Upper lobe of left lung (tissue), 6 donors: ENCODE data around the gene FBXL7. TPM values are rescaled to one million over a fixed set of nuclear protein-coding genes. Genes with fewer than 3 reads are reported as not detected.

ENCODE experiments used
- ATAC-seq, 2 donors: fragments of 200-7000 bp; cut with Tn5 transposase; one replicate each; pipeline ENCODE4 v1.9.1; 2022; ENCODE audit warnings: mild to moderate bottlenecking in 2 of 2, moderate library complexity in 2 of 2; ENCODE audit not compliant: low FRiP score in 2 of 2
- DNase-seq, 2 donors: peaks; one replicate each; pipeline ENCODE4 v3.0.0-alpha.2; 2019 to 2020
- H3K27ac ChIP-seq, 4 donors: fragments of 200-600 bp; sonication (generic); one replicate each; pipeline ENCODE4 v1.5.1; 2016 to 2019
- H3K27me3 ChIP-seq, 4 donors: fragments of 200-600 bp; sonication (generic); one replicate each; pipeline ENCODE4 v1.5.1; 2017 to 2019
- H3K36me3 ChIP-seq, 4 donors: fragments of 200-600 bp; sonication (generic); one replicate each; pipeline ENCODE4 v1.5.1; 2016 to 2019
- H3K4me1 ChIP-seq, 4 donors: fragments of 200-600 bp; sonication (generic); one replicate each; pipeline ENCODE4 v1.5.1; 2018 to 2019
- H3K4me3 ChIP-seq, 4 donors: fragments of 200-600 bp; sonication (generic); one replicate each; pipeline ENCODE4 v1.5.1; 2017 to 2019; ENCODE audit warnings: mild to moderate bottlenecking in 2 of 4, moderate library complexity in 1 of 4
- H3K9me3 ChIP-seq, 4 donors: fragments of 200-600 bp; sonication (generic); one replicate each; pipeline ENCODE4 v1.5.1; 2018 to 2019
- CTCF ChIP-seq, 6 experiments: fragments of 450-650 bp in 4 of 6; fragments of 200-600 bp in 2 of 6; sonication (generic) in 2 of 6; IDR thresholded peaks; one replicate each; pipeline ENCODE4 v1.5.1; 2016 to 2019; ENCODE audit warnings: antibody characterized with exemption in 6 of 6
- EP300 ChIP-seq, 4 donors: sonication (generic); formaldehyde crosslinking; IDR thresholded peaks; one replicate each; pipeline ENCODE4 v1.5.1; 2017; ENCODE audit warnings: antibody characterized with exemption in 4 of 4, control low read depth in 2 of 4
- POLR2A ChIP-seq, 4 donors: fragments of 450-650 bp; IDR thresholded peaks; one replicate each; pipeline ENCODE4 v1.5.1; 2016 to 2017; ENCODE audit warnings: antibody characterized with exemption in 4 of 4, mild to moderate bottlenecking in 2 of 4
- POLR2AphosphoS5 ChIP-seq, 2 donors: sonication (generic); formaldehyde crosslinking; IDR thresholded peaks; one replicate each; pipeline ENCODE4 v1.5.1; 2017; ENCODE audit warnings: antibody characterized with exemption in 2 of 2
- WGBS, 2 donors: methylation state at CpG; one replicate each; pipeline ENCODE4 v1.1.5; 2017 to 2018; 5-methylcytosine and 5-hydroxymethylcytosine counted together
- total RNA-seq, 6 donors: library from RNA; depleted of rRNA in 4 of 6; stranded (reverse); fragments of >200 nt in 4 of 6; gene quantifications; one replicate each; pipeline versions ENCODE4 v1.1.0 to v1.2.1, GENCODE V29; 2016 to 2021
- donor health status: DM: no; HTN: no; CAD: no; lungs with moderate emphysema.
- donor health status: DM: no; HTN: yes; CAD: no; lungs with severe emphysema.

FBXL7 gene
- total RNA-seq, 6 donors from 2014 or later: 4.9 to 13.6 (median 6.9) TPM

- H3K27me3 ChIP-seq: no peaks in the 10 kb centered on the region
- no peak for ATAC-seq
- no peaks in the 10 kb centered on the region for H3K36me3 ChIP-seq
- no peak overlapping the region for H3K4me3 ChIP-seq
- H3K9me3 ChIP-seq: no peaks in the 10 kb centered on the region
- no peaks in the 10 kb centered on the region for H3K4me1 ChIP-seq
- H3K27ac ChIP-seq: no peak overlapping the region
- 92 to 94% methylated on average over 7 of the region's 7 CpGs for WGBS, 2 donors
- TF ChIP-seq EP300 (IDR thresholded peaks at IDR 0.05) (no peak), CTCF (IDR thresholded peaks at IDR 0.05) (no peak), POLR2AphosphoS5 (IDR thresholded peaks at IDR 0.05) (no peak), POLR2A (IDR thresholded peaks at IDR 0.05) (no peak)
- no peak for DNase-seq
These were observed 24.6 kb upstream of the FBXL7 start for GRCh38 chr5:15475367-15475766.

GRCh38 chr5:15476977-15477376 lies 23.0 kb upstream of the FBXL7 start:
- DNase-seq (no peak), ATAC-seq (no peak)
- 81 to 93% methylated on average over 3 of the region's 3 CpGs for WGBS, 2 donors
- H3K27me3 ChIP-seq: no peaks in the 10 kb centered on the region
- no peaks in the 10 kb centered on the region for H3K4me1 ChIP-seq
- no peak overlapping the region for H3K27ac ChIP-seq
- TF ChIP-seq POLR2A (IDR thresholded peaks at IDR 0.05) (no peak), POLR2AphosphoS5 (IDR thresholded peaks at IDR 0.05) (no peak), CTCF (IDR thresholded peaks at IDR 0.05) (no peak), EP300 (IDR thresholded peaks at IDR 0.05) (no peak)
- H3K4me3 ChIP-seq: no peak overlapping the region
- H3K36me3 ChIP-seq: no peaks in the 10 kb centered on the region
- H3K9me3 ChIP-seq: no peaks in the 10 kb centered on the region

GRCh38 chr5:15480436-15480835 lies 19.5 kb upstream of the FBXL7 start:
- H3K9me3 ChIP-seq: no peaks in the 10 kb centered on the region
- no peak for ATAC-seq
- no peak overlapping the region for H3K4me3 ChIP-seq
- H3K36me3 ChIP-seq: no peaks in the 10 kb centered on the region
- no peak overlapping the region for H3K27ac ChIP-seq
- TF ChIP-seq CTCF (IDR thresholded peaks at IDR 0.05) (no peak), EP300 (IDR thresholded peaks at IDR 0.05) (no peak)
- H3K27me3 ChIP-seq: no peaks in the 10 kb centered on the region
- H3K4me1 ChIP-seq: no peaks in the 10 kb centered on the region
- 68 to 80% methylated on average over 2 of the region's 2 CpGs for WGBS, 2 donors
- DNase-seq: no peak

- Histone ChIP-seq H3K4me1 (no peaks in the 10 kb centered on the region), H3K36me3 (no peaks in the 10 kb centered on the region), H3K27ac (no peak overlapping the region), H3K9me3 (no peaks in the 10 kb centered on the region), H3K27me3 (no peaks in the 10 kb centered on the region), H3K4me3 (no peak overlapping the region)
- TF ChIP-seq POLR2AphosphoS5 (IDR thresholded peaks at IDR 0.05): no peak
- TF ChIP-seq CTCF (IDR thresholded peaks at IDR 0.05): no peak
- TF ChIP-seq EP300 (IDR thresholded peaks at IDR 0.05): no peak
- TF ChIP-seq POLR2A (IDR thresholded peaks at IDR 0.05): no peak
- 47 to 51% methylated on average over 4 of the region's 4 CpGs for WGBS, 2 donors
- DNase-seq: no peak
- no peak for ATAC-seq
These were observed 16.5 kb upstream of the FBXL7 start for GRCh38 chr5:15483351-15484097.

GRCh38 chr5:15487228-15487627 lies 12.8 kb upstream of the FBXL7 start:
- H3K27me3 ChIP-seq: no peaks in the 10 kb centered on the region
- no peaks in the 10 kb centered on the region for H3K36me3 ChIP-seq
- WGBS, 2 donors: 65 to 73% methylated on average over 2 of the region's 2 CpGs
- no peak for ATAC-seq
- TF ChIP-seq POLR2AphosphoS5 (IDR thresholded peaks at IDR 0.05) (no peak), CTCF (IDR thresholded peaks at IDR 0.05) (no peak), EP300 (IDR thresholded peaks at IDR 0.05) (no peak), POLR2A (IDR thresholded peaks at IDR 0.05) (no peak)
- no peak overlapping the region for H3K27ac ChIP-seq
- no peak for DNase-seq
- no peak overlapping the region for H3K4me3 ChIP-seq
- no peaks in the 10 kb centered on the region for H3K9me3 ChIP-seq
- H3K4me1 ChIP-seq: no peaks in the 10 kb centered on the region
